ENCODE results near the gene MCTP1. TPM values are rescaled to one million over a fixed set of nuclear protein-coding genes. Genes with fewer than 3 reads are reported as not detected.

The MCTP1 gene
- polyA plus RNA-seq, 1 donor (not counting 4 experiments of a cell fraction or from before 2014, with no cell fraction given): 4.9 TPM

DNA sequence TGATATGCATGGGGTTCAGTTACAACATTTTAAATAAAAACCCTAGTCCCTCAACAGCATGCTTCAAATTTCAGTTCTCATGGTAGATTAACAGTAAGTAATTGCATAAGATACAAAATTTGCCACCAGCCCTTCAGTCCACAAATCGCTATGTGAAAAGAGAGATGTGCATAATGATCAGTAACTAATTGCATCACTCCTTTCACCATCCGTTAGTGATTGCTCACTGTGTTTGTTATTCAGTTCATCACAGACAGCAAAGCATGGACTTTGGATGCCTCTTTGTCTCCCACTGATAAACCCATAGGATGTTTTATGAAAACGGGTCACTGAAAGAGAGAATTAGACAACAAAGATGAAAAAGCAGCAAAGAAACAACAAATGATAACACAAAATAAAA lies 103.2 kb downstream of the MCTP1 start:
- no peak for FAIRE-seq
- Histone ChIP-seq H3K4me1 (ENCODE audit: control insufficient read depth, extremely low read depth, insufficient read depth, low read length) (no peaks in the 10 kb centered on the region), H2AFZ (ENCODE audit: control insufficient read depth, low read length) (no peak overlapping the region), H3K36me3 (ENCODE audit: control insufficient read depth in 2 of 2, extremely low read depth in 1 of 2, insufficient read depth in 2 of 2, low read length in 2 of 2) (no peaks in the 10 kb centered on the region), H3K27ac (ENCODE audit: control insufficient read depth, insufficient read depth, low read length) (no peak overlapping the region), H3K4me3 (ENCODE audit: control insufficient read depth in 2 of 3, extremely low read depth in 1 of 3, insufficient read depth in 2 of 3, low read depth in 1 of 3, low read length in 3 of 3) (no peak overlapping the region), H3K4me2 (ENCODE audit: control insufficient read depth, extremely low read depth, insufficient read depth, low read depth, low read length) (no peak overlapping the region), H3K9ac (ENCODE audit: control insufficient read depth, extremely low read depth, insufficient read depth, low read length) (no peak overlapping the region), H3K9me3 (ENCODE audit: control insufficient read depth, low read depth, low read length) (no peaks in the 10 kb centered on the region), H4K20me1 (ENCODE audit: control insufficient read depth, extremely low read depth, insufficient read depth, low read length) (no peaks in the 10 kb centered on the region), H3K9me1 (ENCODE audit: control insufficient read depth, extremely low read depth, insufficient read depth, low read length) (no peaks in the 10 kb centered on the region), H3K27me3 (ENCODE audit: control insufficient read depth, extremely low read depth, insufficient read depth, low read length) (no peaks in the 10 kb centered on the region), H3K79me2 (ENCODE audit: control insufficient read depth, insufficient read depth, low read length) (no peaks in the 10 kb centered on the region)
- TF ChIP-seq EZH2 (IDR thresholded peaks at IDR 0.05; ENCODE audit: low read length): no peak
- TF ChIP-seq, protein P1, sequence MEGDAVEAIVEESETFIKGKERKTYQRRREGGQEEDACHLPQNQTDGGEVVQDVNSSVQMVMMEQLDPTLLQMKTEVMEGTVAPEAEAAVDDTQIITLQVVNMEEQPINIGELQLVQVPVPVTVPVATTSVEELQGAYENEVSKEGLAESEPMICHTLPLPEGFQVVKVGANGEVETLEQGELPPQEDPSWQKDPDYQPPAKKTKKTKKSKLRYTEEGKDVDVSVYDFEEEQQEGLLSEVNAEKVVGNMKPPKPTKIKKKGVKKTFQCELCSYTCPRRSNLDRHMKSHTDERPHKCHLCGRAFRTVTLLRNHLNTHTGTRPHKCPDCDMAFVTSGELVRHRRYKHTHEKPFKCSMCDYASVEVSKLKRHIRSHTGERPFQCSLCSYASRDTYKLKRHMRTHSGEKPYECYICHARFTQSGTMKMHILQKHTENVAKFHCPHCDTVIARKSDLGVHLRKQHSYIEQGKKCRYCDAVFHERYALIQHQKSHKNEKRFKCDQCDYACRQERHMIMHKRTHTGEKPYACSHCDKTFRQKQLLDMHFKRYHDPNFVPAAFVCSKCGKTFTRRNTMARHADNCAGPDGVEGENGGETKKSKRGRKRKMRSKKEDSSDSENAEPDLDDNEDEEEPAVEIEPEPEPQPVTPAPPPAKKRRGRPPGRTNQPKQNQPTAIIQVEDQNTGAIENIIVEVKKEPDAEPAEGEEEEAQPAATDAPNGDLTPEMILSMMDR (optimal IDR thresholded peaks at IDR 0.05 in 1 of 3, IDR thresholded peaks at IDR 0.05 in 1 of 3, conservative IDR thresholded peaks at IDR 0.05 in 1 of 3; ENCODE audit: extremely low read depth in 1 of 3, insufficient read depth in 2 of 3, low read length in 3 of 3): no peak
- no peak for DNase-seq (ENCODE audit: low read depth, low spot score)
- dilution Hi-C loops (cut with MboI; ENCODE audit: extremely low pct_ligation_motif_present, low sequenced_read_pairs): no loop called here

DNA sequence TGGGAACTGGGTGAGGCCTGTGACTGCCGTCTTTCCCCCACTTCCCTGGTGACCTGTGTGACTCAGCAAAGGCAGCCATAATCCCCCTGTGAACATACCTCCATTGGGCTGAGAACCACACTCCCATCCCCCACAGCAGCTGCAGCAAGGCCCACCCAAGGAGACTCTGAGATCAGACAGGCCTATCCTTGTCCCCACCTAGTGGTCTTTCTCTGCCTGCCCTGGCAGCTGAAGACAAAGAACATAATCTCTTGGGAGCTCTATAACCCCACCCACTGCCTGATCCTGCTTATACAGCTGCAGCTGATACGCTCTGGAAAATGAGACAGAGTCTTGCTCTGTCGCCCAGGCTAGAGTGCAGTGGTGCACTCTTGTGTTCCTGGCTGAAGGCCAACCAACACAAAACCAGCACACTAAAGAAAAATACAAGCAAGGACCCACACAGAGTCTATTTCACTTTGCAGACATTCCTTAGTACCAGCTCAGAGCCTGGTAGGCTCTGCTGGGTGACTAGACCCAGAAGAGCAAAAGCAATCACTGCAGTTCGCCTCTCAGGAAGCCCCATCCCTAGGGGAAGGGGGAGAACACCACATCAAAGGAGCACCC lies 106.7 kb downstream of the MCTP1 start:
- no peaks in the 10 kb centered on the region for H3K36me3 ChIP-seq (ENCODE audit: control insufficient read depth in 2 of 2, extremely low read depth in 1 of 2, insufficient read depth in 2 of 2, low read length in 2 of 2)
- no peak overlapping the region for H3K4me2 ChIP-seq (ENCODE audit: control insufficient read depth, extremely low read depth, insufficient read depth, low read depth, low read length)
- no peak overlapping the region for H3K9ac ChIP-seq (ENCODE audit: control insufficient read depth, extremely low read depth, insufficient read depth, low read length)
- no peak overlapping the region for H2AFZ ChIP-seq (ENCODE audit: control insufficient read depth, low read length)
- H3K4me3 ChIP-seq (ENCODE audit: control insufficient read depth in 2 of 3, extremely low read depth in 1 of 3, insufficient read depth in 2 of 3, low read depth in 1 of 3, low read length in 3 of 3): no peak overlapping the region
- H4K20me1 ChIP-seq (ENCODE audit: control insufficient read depth, extremely low read depth, insufficient read depth, low read length): no peaks in the 10 kb centered on the region
- H3K27me3 ChIP-seq (ENCODE audit: control insufficient read depth, extremely low read depth, insufficient read depth, low read length): no peaks in the 10 kb centered on the region
- TF ChIP-seq, protein P1 (optimal IDR thresholded peaks at IDR 0.05 in 1 of 3, IDR thresholded peaks at IDR 0.05 in 1 of 3, conservative IDR thresholded peaks at IDR 0.05 in 1 of 3; ENCODE audit: extremely low read depth in 1 of 3, insufficient read depth in 2 of 3, low read length in 3 of 3): no peak
- no peak for TF ChIP-seq EZH2 (IDR thresholded peaks at IDR 0.05; ENCODE audit: low read length)
- H3K9me1 ChIP-seq (ENCODE audit: control insufficient read depth, extremely low read depth, insufficient read depth, low read length): no peaks in the 10 kb centered on the region
- H3K27ac ChIP-seq (ENCODE audit: control insufficient read depth, insufficient read depth, low read length): no peak overlapping the region
- no peaks in the 10 kb centered on the region for H3K79me2 ChIP-seq (ENCODE audit: control insufficient read depth, insufficient read depth, low read length)
- H3K9me3 ChIP-seq (ENCODE audit: control insufficient read depth, low read depth, low read length): no peaks in the 10 kb centered on the region
- no peaks in the 10 kb centered on the region for H3K4me1 ChIP-seq (ENCODE audit: control insufficient read depth, extremely low read depth, insufficient read depth, low read length)
- dilution Hi-C loops (cut with MboI; ENCODE audit: extremely low pct_ligation_motif_present, low sequenced_read_pairs): no loop called here
- no peak for FAIRE-seq
- no peak for DNase-seq (ENCODE audit: low read depth, low spot score)
